ENCODE results near the gene TWF2. TPM values are rescaled to one million over a fixed set of nuclear protein-coding genes. Genes with fewer than 3 reads are reported as not detected.

TWF2 gene
- total and polyA plus RNA-seq, 2 of the 13 experiments (the other 11 are each of a cell fraction or from before 2014, with no cell fraction given): 45.5 to 108 TPM

DNA sequence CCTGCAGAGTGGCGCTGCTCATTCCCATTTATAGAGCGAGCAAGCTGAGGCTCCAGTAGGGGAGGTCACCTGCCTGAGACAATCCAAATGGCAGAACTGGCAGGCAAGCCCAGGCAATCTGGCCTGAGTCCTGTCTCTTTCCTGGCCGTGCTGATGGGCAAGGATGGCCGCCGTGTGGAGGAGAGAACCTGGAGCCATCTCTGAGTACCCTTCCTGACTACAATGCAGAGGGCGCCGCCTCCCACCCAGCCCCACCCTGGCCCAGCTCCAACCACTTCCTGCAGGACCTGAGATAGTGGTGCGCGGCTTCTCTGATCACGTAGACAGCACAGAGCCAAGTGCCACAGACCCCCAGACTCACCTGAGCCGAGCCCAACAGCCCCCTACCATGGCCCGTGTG lies 20.5 kb downstream of the TWF2 start (continued):
- TF ChIP-seq, protein P1, sequence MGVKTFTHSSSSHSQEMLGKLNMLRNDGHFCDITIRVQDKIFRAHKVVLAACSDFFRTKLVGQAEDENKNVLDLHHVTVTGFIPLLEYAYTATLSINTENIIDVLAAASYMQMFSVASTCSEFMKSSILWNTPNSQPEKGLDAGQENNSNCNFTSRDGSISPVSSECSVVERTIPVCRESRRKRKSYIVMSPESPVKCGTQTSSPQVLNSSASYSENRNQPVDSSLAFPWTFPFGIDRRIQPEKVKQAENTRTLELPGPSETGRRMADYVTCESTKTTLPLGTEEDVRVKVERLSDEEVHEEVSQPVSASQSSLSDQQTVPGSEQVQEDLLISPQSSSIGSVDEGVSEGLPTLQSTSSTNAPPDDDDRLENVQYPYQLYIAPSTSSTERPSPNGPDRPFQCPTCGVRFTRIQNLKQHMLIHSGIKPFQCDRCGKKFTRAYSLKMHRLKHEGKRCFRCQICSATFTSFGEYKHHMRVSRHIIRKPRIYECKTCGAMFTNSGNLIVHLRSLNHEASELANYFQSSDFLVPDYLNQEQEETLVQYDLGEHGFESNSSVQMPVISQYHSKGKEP (CRISPR knock-in tag; IDR thresholded peaks at IDR 0.05): no peak
- TF ChIP-seq, protein P2, sequence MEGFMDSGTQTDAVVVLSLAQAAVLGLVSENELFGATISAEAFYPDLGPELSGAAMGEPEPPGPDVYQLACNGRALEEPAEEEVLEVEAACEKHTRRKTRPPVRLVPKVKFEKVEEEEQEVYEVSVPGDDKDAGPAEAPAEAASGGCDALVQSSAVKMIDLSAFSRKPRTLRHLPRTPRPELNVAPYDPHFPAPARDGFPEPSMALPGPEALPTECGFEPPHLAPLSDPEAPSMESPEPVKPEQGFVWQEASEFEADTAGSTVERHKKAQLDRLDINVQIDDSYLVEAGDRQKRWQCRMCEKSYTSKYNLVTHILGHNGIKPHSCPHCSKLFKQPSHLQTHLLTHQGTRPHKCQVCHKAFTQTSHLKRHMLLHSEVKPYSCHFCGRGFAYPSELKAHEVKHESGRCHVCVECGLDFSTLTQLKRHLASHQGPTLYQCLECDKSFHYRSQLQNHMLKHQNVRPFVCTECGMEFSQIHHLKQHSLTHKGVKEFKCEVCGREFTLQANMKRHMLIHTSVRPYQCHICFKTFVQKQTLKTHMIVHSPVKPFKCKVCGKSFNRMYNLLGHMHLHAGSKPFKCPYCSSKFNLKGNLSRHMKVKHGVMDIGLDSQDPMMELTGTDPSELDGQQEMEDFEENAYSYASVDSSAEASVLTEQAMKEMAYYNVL (CRISPR knock-in tag; IDR thresholded peaks at IDR 0.05; ENCODE audit: borderline replicate concordance): no peak

DNA sequence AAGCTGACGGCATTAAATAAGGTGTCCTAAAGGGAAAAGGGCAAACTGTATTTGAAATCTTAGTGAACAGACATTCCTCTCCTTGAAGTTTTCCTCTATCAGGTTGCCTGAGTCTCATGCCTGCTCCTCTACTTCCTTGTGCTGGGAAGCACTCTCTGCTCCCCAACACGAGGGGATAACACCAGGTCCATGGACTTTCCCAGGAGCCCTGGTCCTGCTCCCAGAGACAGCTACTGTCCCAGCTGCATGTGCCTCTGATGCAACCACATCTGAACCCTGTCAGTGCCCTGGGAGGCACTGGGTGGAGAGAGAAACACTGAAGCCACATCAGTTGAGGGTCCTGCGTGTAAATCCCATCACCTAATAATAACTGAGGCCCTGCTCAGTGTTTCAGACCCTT lies 20.9 kb downstream of the TWF2 start:
- Histone ChIP-seq H3K9ac (ENCODE audit: insufficient read depth, low read depth, low read length) (no peak overlapping the region), H2AFZ (ENCODE audit: low read length) (no peak overlapping the region), H3K36me3 (replicated peaks in 1 of 2; ENCODE audit: control insufficient read depth in 1 of 2, insufficient read depth in 2 of 2, low read length in 2 of 2) (peaks cover 7 to 17% of the 10 kb centered on the region in 2 experiments; a peak in 4 of 5 replicates), H3K9me3 (ENCODE audit: low read length) (no peaks in the 10 kb centered on the region), H3K27me3 (ENCODE audit: control insufficient read depth in 1 of 2, insufficient read depth in 2 of 2, low read length in 2 of 2) (peaks cover 0 to 4% of the 10 kb centered on the region in 2 experiments; a peak in 3 of 5 replicates), H3K27ac (ENCODE audit: extremely low read length, insufficient read depth, low read length) (no peak overlapping the region), H3K4me1 (ENCODE audit: insufficient read depth, low read length) (peaks cover 45% of the 10 kb centered on the region), H3K4me3 (replicated peaks in 1 of 3; ENCODE audit: insufficient read depth in 1 of 3, low read depth in 2 of 3, low read length in 3 of 3) (no peak overlapping the region), H3K79me2 (ENCODE audit: insufficient read depth, low read length) (no peaks in the 10 kb centered on the region), H4K20me1 (ENCODE audit: insufficient read depth, low read length) (no peaks in the 10 kb centered on the region), H3K4me2 (ENCODE audit: low read depth, low read length) (no peak overlapping the region)
- in situ Hi-C loops (cut with HindIII; ENCODE audit: extremely low pct_ligation_motif_present, low pct_unique_long_range_greater_than_20kb): no loop called here
- POLR2A ChIA-PET: interaction anchor here (3.5 kb wide), 1 partner anchor 72 kb away, joined by 10 read pairs; no protein-coding TSS in a partner anchor
- BruUV-seq (replicated peaks): no TSS peak
- CTCF ChIA-PET (ENCODE audit: low intra/inter-chr PET ratio, low total read pairs): no interaction called here
- DNase-seq (ENCODE audit: low spot score) (no peak), ATAC-seq (no peak), FAIRE-seq (no peak)
- intact Hi-C loops (cut with micrococcal nuclease; ENCODE audit: unreplicated experiment): no loop called here
- TF ChIP-seq ZNF530 (CRISPR knock-in tag; IDR thresholded peaks at IDR 0.05; ENCODE audit: low read depth) (no peak), REXO4 (CRISPR knock-in tag; IDR thresholded peaks at IDR 0.05; ENCODE audit: borderline replicate concordance) (no peak)
- TF ChIP-seq, protein P3, sequence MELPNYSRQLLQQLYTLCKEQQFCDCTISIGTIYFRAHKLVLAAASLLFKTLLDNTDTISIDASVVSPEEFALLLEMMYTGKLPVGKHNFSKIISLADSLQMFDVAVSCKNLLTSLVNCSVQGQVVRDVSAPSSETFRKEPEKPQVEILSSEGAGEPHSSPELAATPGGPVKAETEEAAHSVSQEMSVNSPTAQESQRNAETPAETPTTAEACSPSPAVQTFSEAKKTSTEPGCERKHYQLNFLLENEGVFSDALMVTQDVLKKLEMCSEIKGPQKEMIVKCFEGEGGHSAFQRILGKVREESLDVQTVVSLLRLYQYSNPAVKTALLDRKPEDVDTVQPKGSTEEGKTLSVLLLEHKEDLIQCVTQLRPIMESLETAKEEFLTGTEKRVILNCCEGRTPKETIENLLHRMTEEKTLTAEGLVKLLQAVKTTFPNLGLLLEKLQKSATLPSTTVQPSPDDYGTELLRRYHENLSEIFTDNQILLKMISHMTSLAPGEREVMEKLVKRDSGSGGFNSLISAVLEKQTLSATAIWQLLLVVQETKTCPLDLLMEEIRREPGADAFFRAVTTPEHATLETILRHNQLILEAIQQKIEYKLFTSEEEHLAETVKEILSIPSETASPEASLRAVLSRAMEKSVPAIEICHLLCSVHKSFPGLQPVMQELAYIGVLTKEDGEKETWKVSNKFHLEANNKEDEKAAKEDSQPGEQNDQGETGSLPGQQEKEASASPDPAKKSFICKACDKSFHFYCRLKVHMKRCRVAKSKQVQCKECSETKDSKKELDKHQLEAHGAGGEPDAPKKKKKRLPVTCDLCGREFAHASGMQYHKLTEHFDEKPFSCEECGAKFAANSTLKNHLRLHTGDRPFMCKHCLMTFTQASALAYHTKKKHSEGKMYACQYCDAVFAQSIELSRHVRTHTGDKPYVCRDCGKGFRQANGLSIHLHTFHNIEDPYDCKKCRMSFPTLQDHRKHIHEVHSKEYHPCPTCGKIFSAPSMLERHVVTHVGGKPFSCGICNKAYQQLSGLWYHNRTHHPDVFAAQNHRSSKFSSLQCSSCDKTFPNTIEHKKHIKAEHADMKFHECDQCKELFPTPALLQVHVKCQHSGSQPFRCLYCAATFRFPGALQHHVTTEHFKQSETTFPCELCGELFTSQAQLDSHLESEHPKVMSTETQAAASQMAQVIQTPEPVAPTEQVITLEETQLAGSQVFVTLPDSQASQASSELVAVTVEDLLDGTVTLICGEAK (IDR thresholded peaks at IDR 0.05): no peak
- TF ChIP-seq, protein P3 (CRISPR knock-in tag; IDR thresholded peaks at IDR 0.05): no peak
- 75% methylated on average over 3 of the region's 3 CpGs for WGBS (ENCODE audit: low lambda C conversion rate)
